Nephron (organoid): Measurements from ENCODE around the gene PARP8.

ENCODE experiments used
- H3K27ac Mint-ChIP-seq, 3 experiments: 2 replicates each; pipeline ENCODE4 v1.8.0; 2020; ENCODE audit warnings: mixed read lengths in 3 of 3, mild to moderate bottlenecking in 2 of 3, moderate library complexity in 1 of 3
- H3K27me3 Mint-ChIP-seq: 2 replicates; pipeline ENCODE4 v1.8.0; 2021; ENCODE audit warnings: low read depth, mild to moderate bottlenecking, moderate library complexity, mixed read lengths
- H3K36me3 Mint-ChIP-seq: 2 replicates; pipeline ENCODE4 v1.8.0; 2020; ENCODE audit warnings: low read depth, mixed read lengths
- H3K4me1 Mint-ChIP-seq: 2 replicates; pipeline ENCODE4 v1.8.0; 2020; ENCODE audit warnings: mixed read lengths
- H3K4me3 Mint-ChIP-seq, 3 experiments: 2 replicates each; pipeline ENCODE4 v1.8.0; 2020; ENCODE audit warnings: mild to moderate bottlenecking in 3 of 3, mixed read lengths in 3 of 3, moderate library complexity in 2 of 3
- H3K9me3 Mint-ChIP-seq: 2 replicates; pipeline ENCODE4 v1.8.0; 2020; ENCODE audit warnings: mixed read lengths
- CTCF ChIP-seq, 3 experiments: fragments of 200-600 bp; sonication (generic); IDR thresholded peaks; one replicate each; pipeline ENCODE4 v1.5.0; 2021; ENCODE audit warnings: antibody characterized with exemption in 3 of 3; ENCODE audit not compliant: unreplicated experiment in 3 of 3

PARP8 gene

GRCh38 chr5:50791813-50792212 is 125.4 kb downstream of the PARP8 start:
- H3K9me3 Mint-ChIP-seq = no peaks in the 10 kb centered on the region
- H3K27ac Mint-ChIP-seq = no peak overlapping the region
- H3K4me1 Mint-ChIP-seq = no peaks in the 10 kb centered on the region
- peaks cover 25% of the 10 kb centered on the region for H3K36me3 Mint-ChIP-seq
- no peak overlapping the region for H3K4me3 Mint-ChIP-seq
- H3K27me3 Mint-ChIP-seq = no peaks in the 10 kb centered on the region
- no peak for TF ChIP-seq CTCF (IDR thresholded peaks at IDR 0.05; ENCODE audit: unreplicated experiment in 3 of 3)

DNA sequence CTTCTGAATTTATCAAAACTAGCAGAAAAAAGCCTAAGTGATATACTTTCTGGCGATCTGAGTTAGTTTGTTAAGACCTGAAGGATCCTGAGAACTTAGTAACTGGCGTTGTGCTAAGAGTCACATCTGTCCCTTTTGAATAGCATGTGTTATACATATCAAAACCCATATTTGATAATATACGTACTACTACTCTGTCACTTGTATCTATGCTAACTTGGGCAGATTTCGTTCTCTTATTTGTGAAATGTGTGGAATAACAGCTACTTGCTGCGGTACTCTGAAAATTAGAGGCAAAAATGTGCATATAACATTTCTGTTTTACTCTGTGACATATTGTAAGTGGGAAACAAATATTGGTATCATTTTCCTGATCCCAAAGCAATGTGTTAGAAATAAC is 126.4 kb downstream of the PARP8 start:
- Mint-ChIP-seq H3K4me1 (no peaks in the 10 kb centered on the region), H3K4me3 (no peak overlapping the region), H3K27ac (no peak overlapping the region), H3K27me3 (no peaks in the 10 kb centered on the region), H3K9me3 (no peaks in the 10 kb centered on the region), H3K36me3 (peaks cover 24% of the 10 kb centered on the region)
- TF ChIP-seq CTCF (IDR thresholded peaks at IDR 0.05; ENCODE audit: unreplicated experiment in 3 of 3) = no peak

DNA sequence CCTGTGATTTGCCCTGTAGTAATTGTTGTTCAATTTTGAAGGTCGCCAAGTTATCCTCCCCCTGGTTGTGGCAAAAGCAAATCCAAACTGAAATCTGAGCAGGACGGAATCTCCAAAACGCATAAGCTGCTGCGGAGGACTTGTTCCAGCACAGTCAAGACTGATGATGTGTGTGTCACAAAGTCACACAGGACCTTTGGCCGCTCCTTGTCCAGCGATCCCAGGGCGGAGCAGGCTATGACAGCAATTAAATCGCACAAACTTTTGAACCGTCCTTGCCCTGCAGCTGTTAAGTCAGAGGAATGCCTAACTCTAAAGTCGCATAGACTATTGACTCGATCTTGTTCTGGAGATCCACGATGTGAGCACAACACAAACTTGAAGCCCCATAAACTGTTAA is 128.4 kb downstream of the PARP8 start:
- no peak for TF ChIP-seq CTCF (IDR thresholded peaks at IDR 0.05; ENCODE audit: unreplicated experiment in 3 of 3)
- H3K4me3 Mint-ChIP-seq = no peak overlapping the region
- peaks cover 33% of the 10 kb centered on the region for H3K36me3 Mint-ChIP-seq
- no peaks in the 10 kb centered on the region for H3K4me1 Mint-ChIP-seq
- H3K27me3 Mint-ChIP-seq = no peaks in the 10 kb centered on the region
- no peaks in the 10 kb centered on the region for H3K9me3 Mint-ChIP-seq
- H3K27ac Mint-ChIP-seq = no peak overlapping the region

GRCh38 chr5:50798002-50798401 is 131.6 kb downstream of the PARP8 start:
- no peak overlapping the region for H3K27ac Mint-ChIP-seq
- peaks cover 7% of the 10 kb centered on the region for H3K9me3 Mint-ChIP-seq
- no peak overlapping the region for H3K4me3 Mint-ChIP-seq
- no peaks in the 10 kb centered on the region for H3K27me3 Mint-ChIP-seq
- no peaks in the 10 kb centered on the region for H3K4me1 Mint-ChIP-seq
- peaks cover 47% of the 10 kb centered on the region for H3K36me3 Mint-ChIP-seq
- TF ChIP-seq CTCF (IDR thresholded peaks at IDR 0.05; ENCODE audit: unreplicated experiment in 3 of 3) = no peak

GRCh38 chr5:50799596-50799995 is 133.2 kb downstream of the PARP8 start:
- H3K4me3 Mint-ChIP-seq = no peak overlapping the region
- no peak overlapping the region for H3K27ac Mint-ChIP-seq
- H3K4me1 Mint-ChIP-seq = no peaks in the 10 kb centered on the region
- peaks cover 59% of the 10 kb centered on the region for H3K36me3 Mint-ChIP-seq
- no peaks in the 10 kb centered on the region for H3K27me3 Mint-ChIP-seq
- H3K9me3 Mint-ChIP-seq = peaks cover 15% of the 10 kb centered on the region
- TF ChIP-seq CTCF (IDR thresholded peaks at IDR 0.05; ENCODE audit: unreplicated experiment in 3 of 3) = no peak

DNA sequence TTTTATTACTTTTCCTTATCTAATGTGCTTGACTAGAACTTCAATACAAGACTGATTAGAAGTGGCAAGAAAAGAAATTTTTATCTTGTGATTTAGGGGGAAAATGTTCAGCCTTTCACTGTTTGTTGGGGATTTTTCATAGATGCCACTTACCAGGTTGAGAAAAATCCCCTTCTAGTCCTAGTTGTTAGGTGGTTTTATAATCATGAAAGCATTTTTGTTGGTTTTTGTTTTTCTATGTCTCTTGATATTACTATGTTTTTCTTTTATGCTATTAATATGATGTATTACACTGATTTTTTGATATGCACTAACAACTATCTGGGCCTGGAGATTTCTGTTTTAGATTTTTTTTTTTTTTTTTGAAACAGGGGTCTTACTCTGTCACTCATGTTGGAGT is 134.0 kb downstream of the PARP8 start:
- no peak overlapping the region for H3K27ac Mint-ChIP-seq
- H3K36me3 Mint-ChIP-seq = peaks cover 51% of the 10 kb centered on the region
- no peak for TF ChIP-seq CTCF (IDR thresholded peaks at IDR 0.05; ENCODE audit: unreplicated experiment in 3 of 3)
- peaks cover 15% of the 10 kb centered on the region for H3K9me3 Mint-ChIP-seq
- H3K27me3 Mint-ChIP-seq = no peaks in the 10 kb centered on the region
- no peak overlapping the region for H3K4me3 Mint-ChIP-seq
- no peaks in the 10 kb centered on the region for H3K4me1 Mint-ChIP-seq
